ENCODE measurements around the gene CBFA2T2. TPM values are rescaled to one million over a fixed set of nuclear protein-coding genes. Genes with fewer than 3 reads are reported as not detected.

The CBFA2T2 gene
- total RNA-seq, 3 donors from 2014 or later, result 28.5 to 37.4 (median 30.3) TPM

GRCh38 chr20:33676652-33677645 is 187.1 kb downstream of the CBFA2T2 start:
- intact Hi-C loops (cut with DNase I, micrococcal nuclease), result no loop called here
- Histone ChIP-seq H3K4me1 (ENCODE audit: low read depth) (peaks cover 23% of the 10 kb centered on the region), H3K4me3 (no peak overlapping the region), H3K36me3 (ENCODE audit: low read depth) (no peaks in the 10 kb centered on the region), H3K9me3 (no peaks in the 10 kb centered on the region)
- no peak for ATAC-seq
- TF ChIP-seq, protein P1, sequence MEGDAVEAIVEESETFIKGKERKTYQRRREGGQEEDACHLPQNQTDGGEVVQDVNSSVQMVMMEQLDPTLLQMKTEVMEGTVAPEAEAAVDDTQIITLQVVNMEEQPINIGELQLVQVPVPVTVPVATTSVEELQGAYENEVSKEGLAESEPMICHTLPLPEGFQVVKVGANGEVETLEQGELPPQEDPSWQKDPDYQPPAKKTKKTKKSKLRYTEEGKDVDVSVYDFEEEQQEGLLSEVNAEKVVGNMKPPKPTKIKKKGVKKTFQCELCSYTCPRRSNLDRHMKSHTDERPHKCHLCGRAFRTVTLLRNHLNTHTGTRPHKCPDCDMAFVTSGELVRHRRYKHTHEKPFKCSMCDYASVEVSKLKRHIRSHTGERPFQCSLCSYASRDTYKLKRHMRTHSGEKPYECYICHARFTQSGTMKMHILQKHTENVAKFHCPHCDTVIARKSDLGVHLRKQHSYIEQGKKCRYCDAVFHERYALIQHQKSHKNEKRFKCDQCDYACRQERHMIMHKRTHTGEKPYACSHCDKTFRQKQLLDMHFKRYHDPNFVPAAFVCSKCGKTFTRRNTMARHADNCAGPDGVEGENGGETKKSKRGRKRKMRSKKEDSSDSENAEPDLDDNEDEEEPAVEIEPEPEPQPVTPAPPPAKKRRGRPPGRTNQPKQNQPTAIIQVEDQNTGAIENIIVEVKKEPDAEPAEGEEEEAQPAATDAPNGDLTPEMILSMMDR (IDR thresholded peaks at IDR 0.05), result no peak
- peak in 2 of 3 donors; percentile 41 to 61 for DNase-seq

GRCh38 chr20:33677991-33678702 is 188.3 kb downstream of the CBFA2T2 start:
- ATAC-seq (no peak), DNase-seq (peak; percentile 29 to 61 (median 48))
- TF ChIP-seq, protein P1 (IDR thresholded peaks at IDR 0.05), result no peak

GRCh38 chr20:33679758-33680485 is 190.0 kb downstream of the CBFA2T2 start:
- intact Hi-C loops (cut with DNase I, micrococcal nuclease), result no loop called here
- ATAC-seq, result peak; percentile 31
- H3K4me3 ChIP-seq, result no peak overlapping the region
- TF ChIP-seq, protein P1 (IDR thresholded peaks at IDR 0.05), result no peak
- H3K9me3 ChIP-seq, result no peaks in the 10 kb centered on the region
- peak in 2 of 3 donors; percentile 46 to 72 for DNase-seq
- H3K36me3 ChIP-seq (ENCODE audit: low read depth), result no peaks in the 10 kb centered on the region
- peaks cover 17% of the 10 kb centered on the region for H3K4me1 ChIP-seq (ENCODE audit: low read depth)

More at GRCh38 chr20:33677991-33678702, 188.3 kb downstream of the CBFA2T2 start:
- Histone ChIP-seq H3K4me3 (no peak overlapping the region), H3K4me1 (ENCODE audit: low read depth) (peaks cover 20% of the 10 kb centered on the region), H3K9me3 (no peaks in the 10 kb centered on the region), H3K36me3 (ENCODE audit: low read depth) (no peaks in the 10 kb centered on the region)
- intact Hi-C loops (cut with DNase I, micrococcal nuclease), result no loop called here

GRCh38 chr20:33680686-33681085 is 190.8 kb downstream of the CBFA2T2 start:
- ATAC-seq, result no peak
- peaks cover 17% of the 10 kb centered on the region for H3K4me1 ChIP-seq (ENCODE audit: low read depth)
- no peaks in the 10 kb centered on the region for H3K9me3 ChIP-seq
- no peaks in the 10 kb centered on the region for H3K36me3 ChIP-seq (ENCODE audit: low read depth)
- TF ChIP-seq, protein P1 (IDR thresholded peaks at IDR 0.05), result no peak
- intact Hi-C loops (cut with DNase I, micrococcal nuclease), result no loop called here
- DNase-seq, result no peak
- no peak overlapping the region for H3K4me3 ChIP-seq

DNA sequence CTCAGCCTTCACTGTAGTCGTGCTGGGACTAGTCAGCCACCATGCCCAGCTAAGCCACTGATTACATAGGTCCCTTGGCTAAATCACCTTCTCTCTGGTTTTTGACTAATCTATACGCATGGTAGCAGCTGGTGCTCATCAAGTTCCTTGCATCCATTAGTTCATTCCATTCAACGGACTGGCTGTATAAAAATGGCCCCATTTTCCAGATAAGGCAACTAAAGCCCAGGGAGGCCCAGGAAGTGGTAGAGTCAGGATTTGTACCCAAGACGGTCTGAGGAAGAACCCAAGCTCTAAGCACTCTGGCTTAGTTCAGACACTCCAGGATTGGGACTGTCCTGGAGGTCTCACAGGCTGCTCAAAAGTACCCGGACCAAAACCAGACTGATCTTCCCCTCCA is 191.4 kb downstream of the CBFA2T2 start:
- no peak overlapping the region for H3K4me3 ChIP-seq
- no peaks in the 10 kb centered on the region for H3K36me3 ChIP-seq (ENCODE audit: low read depth)
- H3K9me3 ChIP-seq, result no peaks in the 10 kb centered on the region
- peaks cover 14% of the 10 kb centered on the region for H3K4me1 ChIP-seq (ENCODE audit: low read depth)
- TF ChIP-seq, protein P1 (IDR thresholded peaks at IDR 0.05), result no peak
- intact Hi-C loops (cut with DNase I, micrococcal nuclease), result no loop called here
- DNase-seq (no peak), ATAC-seq (no peak)

Measured in mucosa of descending colon (tissue), 3 donors.